RWPE1 (cell line): ENCODE data around the gene C6orf62.
"Not testable (repeated sequence)": the region's sequence is repeated elsewhere in the genome, so short reads cannot be mapped to it uniquely, and the experiment has no call there.

ENCODE experiments used
- CTCF ChIA-PET: fragments of 350-600 bp; sonication (Branson Sonifier 250); formaldehyde crosslinking; extraction: SDS; loops from one replicate; lab custom pipeline; 2021; lab: Yijun Ruan, JAX
- POLR2A ChIA-PET: fragments of 400-600 bp; formaldehyde crosslinking; extraction: SDS; loops from one replicate; lab custom pipeline; 2020; ENCODE audit warnings: antibody characterized with exemption; ENCODE audit not compliant: low non-redundant PET; lab: Yijun Ruan, JAX
- DNase-seq: peaks from one replicate; pipeline ENCODE4 v3.0.0; 2012; ENCODE audit warnings: low spot score
- H3K27ac ChIP-seq: fragments of 450-650 bp; 2 replicates; pipeline ENCODE4 v1.5.1; 2017
- TF ChIP-seq, protein P1 (sequence below): fragments of 450-650 bp; conservative IDR thresholded peaks from 2 replicates; pipeline ENCODE4 v1.5.1; 2017; ENCODE audit warnings: low read depth, mild to moderate bottlenecking

The C6orf62 gene

GRCh38 chr6:24743265-24743943, 24.4 kb upstream of the C6orf62 start:
- POLR2A ChIA-PET, result interaction anchor here (1.3 kb wide), 1 partner anchor 22 kb away, joined by 7 read pairs; no protein-coding TSS in a partner anchor
- CTCF ChIA-PET, result interaction anchor here (0.5 to 1.2 kb wide), 2 partner anchors 25 to 301 kb away, joined by 3 read pairs; no protein-coding TSS in a partner anchor
- TF ChIP-seq, protein P1, sequence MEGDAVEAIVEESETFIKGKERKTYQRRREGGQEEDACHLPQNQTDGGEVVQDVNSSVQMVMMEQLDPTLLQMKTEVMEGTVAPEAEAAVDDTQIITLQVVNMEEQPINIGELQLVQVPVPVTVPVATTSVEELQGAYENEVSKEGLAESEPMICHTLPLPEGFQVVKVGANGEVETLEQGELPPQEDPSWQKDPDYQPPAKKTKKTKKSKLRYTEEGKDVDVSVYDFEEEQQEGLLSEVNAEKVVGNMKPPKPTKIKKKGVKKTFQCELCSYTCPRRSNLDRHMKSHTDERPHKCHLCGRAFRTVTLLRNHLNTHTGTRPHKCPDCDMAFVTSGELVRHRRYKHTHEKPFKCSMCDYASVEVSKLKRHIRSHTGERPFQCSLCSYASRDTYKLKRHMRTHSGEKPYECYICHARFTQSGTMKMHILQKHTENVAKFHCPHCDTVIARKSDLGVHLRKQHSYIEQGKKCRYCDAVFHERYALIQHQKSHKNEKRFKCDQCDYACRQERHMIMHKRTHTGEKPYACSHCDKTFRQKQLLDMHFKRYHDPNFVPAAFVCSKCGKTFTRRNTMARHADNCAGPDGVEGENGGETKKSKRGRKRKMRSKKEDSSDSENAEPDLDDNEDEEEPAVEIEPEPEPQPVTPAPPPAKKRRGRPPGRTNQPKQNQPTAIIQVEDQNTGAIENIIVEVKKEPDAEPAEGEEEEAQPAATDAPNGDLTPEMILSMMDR, result no peak
- no peak overlapping the region for H3K27ac ChIP-seq
- DNase-seq, result peak; percentile 93

- no peak overlapping the region for H3K27ac ChIP-seq
- TF ChIP-seq, protein P1, result no peak
- ChIA-PET POLR2A (interaction anchor here (1.3 kb wide), 1 partner anchor 21 kb away, joined by 7 read pairs; no protein-coding TSS in a partner anchor), CTCF (interaction anchor here (0.6 to 0.7 kb wide), 2 partner anchors 18 to 39 kb away, joined by 3 to 4 read pairs; no protein-coding TSS in a partner anchor)
- DNase-seq, result no peak
Measured at GRCh38 chr6:24742216-24742738, 23.3 kb upstream of the C6orf62 start.

GRCh38 chr6:24740861-24741260, 21.9 kb upstream of the C6orf62 start:
- DNase-seq, result no peak
- TF ChIP-seq, protein P1, result no peak
- H3K27ac ChIP-seq, result peak overlapping the region; percentile 39; the same call in 1 of the 2 replicates
- ChIA-PET CTCF (interaction anchor here (0.6 kb wide), 1 partner anchor 449 kb away, joined by 3 read pairs; no protein-coding TSS in a partner anchor), POLR2A (no interaction called here)

DNA sequence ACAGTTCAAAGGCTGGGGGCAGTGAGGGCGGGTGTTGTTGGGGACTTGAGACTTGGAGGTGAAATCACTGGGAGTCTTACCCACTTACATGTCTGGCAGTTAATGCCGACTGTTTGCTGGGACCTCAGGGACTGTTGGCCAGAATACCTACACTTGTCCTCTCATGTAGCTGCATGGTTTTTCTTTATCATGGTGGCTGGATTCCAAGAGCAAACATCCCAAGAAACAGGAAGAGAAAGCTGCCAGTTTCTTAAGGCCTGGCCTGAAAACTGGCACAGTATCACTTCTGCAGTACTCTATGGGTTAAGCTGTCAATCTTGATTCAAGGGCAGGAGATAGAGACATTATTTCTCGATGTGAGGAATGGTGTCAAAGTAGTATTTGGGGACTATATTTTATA, 19.8 kb upstream of the C6orf62 start:
- TF ChIP-seq, protein P1, result no peak
- H3K27ac ChIP-seq, result peak overlapping the region; percentile 72
- DNase-seq, result no peak
- ChIA-PET POLR2A (interaction anchor here (0.9 kb wide), 1 partner anchor 17 kb away, joined by 3 read pairs; no protein-coding TSS in a partner anchor), CTCF (interaction anchor here (1.0 kb wide), 1 partner anchor 158 kb away, joined by 3 read pairs; no protein-coding TSS in a partner anchor)

- CTCF ChIA-PET, result interaction anchor here (1.0 kb wide), 1 partner anchor 154 kb away, joined by 3 read pairs; no protein-coding TSS in a partner anchor
- POLR2A ChIA-PET, DNase-seq, H3K27ac ChIP-seq: not testable (repeated sequence)
Measured at GRCh38 chr6:24734710-24735109, 15.8 kb upstream of the C6orf62 start.

DNA sequence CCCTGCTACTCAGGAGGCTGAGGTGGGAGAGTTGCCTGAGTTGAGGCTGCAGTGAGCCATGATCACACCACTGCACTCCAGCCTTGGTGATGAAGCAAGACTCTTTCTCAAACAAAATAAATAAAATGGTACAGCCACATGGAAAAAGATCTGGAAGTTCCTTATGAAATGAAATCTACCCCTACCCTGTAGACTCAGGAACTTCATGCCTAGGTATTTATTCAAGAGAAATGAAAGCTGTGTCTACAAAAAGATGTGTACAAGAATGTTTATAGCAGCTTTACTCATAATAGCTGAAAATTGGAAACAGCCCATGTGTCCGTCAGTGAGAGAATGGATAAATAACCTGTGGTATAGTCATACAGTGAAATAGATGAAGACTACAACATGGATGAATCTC, 15.2 kb upstream of the C6orf62 start:
- CTCF ChIA-PET, result no interaction called here
- TF ChIP-seq, protein P1, result no peak
- DNase-seq, result no peak
- H3K27ac ChIP-seq, result no peak overlapping the region
- POLR2A ChIA-PET, result no interaction called here

- H3K27ac ChIP-seq, DNase-seq, CTCF ChIA-PET, POLR2A ChIA-PET: not testable (repeated sequence)
Measured at GRCh38 chr6:24731456-24732134, 12.6 kb upstream of the C6orf62 start.

GRCh38 chr6:24730653-24731052, 11.7 kb upstream of the C6orf62 start:
- POLR2A ChIA-PET, H3K27ac ChIP-seq, CTCF ChIA-PET, DNase-seq: not testable (repeated sequence)
